GM10248 (cell line): ENCODE results near the gene USB1.

Source experiments
- CTCF ChIA-PET: fragments of 300-600 bp; sonication (Branson Sonifier 250); formaldehyde crosslinking; extraction: SDS; loops from one replicate; lab custom pipeline; 2021; ENCODE audit warnings: antibody characterized with exemption; lab: Yijun Ruan, JAX
- POLR2A ChIA-PET: fragments of 350-650 bp; sonication (Branson Sonifier 250); formaldehyde crosslinking; extraction: SDS; loops from one replicate; lab custom pipeline; 2020; ENCODE audit warnings: antibody characterized with exemption; lab: Yijun Ruan, JAX
- DNase-seq: peaks from one replicate; pipeline ENCODE4 v3.0.0; 2012; ENCODE audit errors: extremely low spot score
- CTCF ChIP-seq: IDR thresholded peaks from 2 replicates; pipeline ENCODE4 v1.5.1; 2012; ENCODE audit warnings: mild to moderate bottlenecking, low read depth; ENCODE audit errors: extremely low read depth, missing control alignments, control extremely low read depth

The USB1 gene

GRCh38 chr16:57991551-57992059, 9.6 kb upstream of the USB1 start:
- CTCF ChIA-PET, result interaction anchor here (1.1 to 4.0 kb wide), 2 partner anchors 8 to 106 kb away, joined by 3 to 16 read pairs; no protein-coding TSS in a partner anchor
- no peak for DNase-seq
- TF ChIP-seq CTCF, result no peak
- POLR2A ChIA-PET, result no interaction called here

GRCh38 chr16:57992084-57992483, 9.1 kb upstream of the USB1 start:
- ChIA-PET CTCF (interaction anchor here (1.1 to 1.2 kb wide), 2 partner anchors 105 to 235 kb away, joined by 3 read pairs; no protein-coding TSS in a partner anchor), POLR2A (no interaction called here)
- no peak for TF ChIP-seq CTCF
- no peak for DNase-seq

- CTCF ChIA-PET, result interaction anchor here (0.7 to 1.5 kb wide), 2 partner anchors 95 to 315 kb away, joined by 3 read pairs; no protein-coding TSS in a partner anchor
- no peak for TF ChIP-seq CTCF
- POLR2A ChIA-PET, result no interaction called here
- no peak for DNase-seq
These were observed 7.8 kb upstream of the USB1 start for GRCh38 chr16:57993438-57993837.

- no peak for DNase-seq
- CTCF ChIA-PET, result interaction anchor here (0.7 to 1.5 kb wide), 2 partner anchors 95 to 316 kb away, joined by 3 read pairs; no protein-coding TSS in a partner anchor
- TF ChIP-seq CTCF, result no peak
- POLR2A ChIA-PET, result no interaction called here
These were observed 7.3 kb upstream of the USB1 start for GRCh38 chr16:57993897-57994296.

- TF ChIP-seq CTCF, result no peak
- POLR2A ChIA-PET, result no interaction called here
- DNase-seq, result no peak
- CTCF ChIA-PET, result interaction anchor here (0.7 to 1.5 kb wide), 2 partner anchors 96 to 316 kb away, joined by 3 read pairs; no protein-coding TSS in a partner anchor
These were observed 6.8 kb upstream of the USB1 start for GRCh38 chr16:57994361-57994760.

- DNase-seq, result peak; percentile 59
- CTCF ChIA-PET, result no interaction called here
- peak; percentile 50 for TF ChIP-seq CTCF
- POLR2A ChIA-PET, result no interaction called here
These were observed 6.4 kb upstream of the USB1 start for GRCh38 chr16:57994778-57995177.
